Stimulated activated CD4-positive, alpha-beta T cell treated with anti-CD3 and anti-CD28 coated beads, Interleukin-2, amount 100 ng/mL, for 4 hours (primary cell): ENCODE results near the gene TMEM33.

Experiments used
- DNase-seq: peaks from one replicate; pipeline ENCODE4 v3.0.0-alpha.2; 2020; ENCODE audit warnings: low read depth

Gene TMEM33

GRCh38 chr4:41998019-41998418 is 62.8 kb downstream of the TMEM33 start:
- no peak for DNase-seq

DNA sequence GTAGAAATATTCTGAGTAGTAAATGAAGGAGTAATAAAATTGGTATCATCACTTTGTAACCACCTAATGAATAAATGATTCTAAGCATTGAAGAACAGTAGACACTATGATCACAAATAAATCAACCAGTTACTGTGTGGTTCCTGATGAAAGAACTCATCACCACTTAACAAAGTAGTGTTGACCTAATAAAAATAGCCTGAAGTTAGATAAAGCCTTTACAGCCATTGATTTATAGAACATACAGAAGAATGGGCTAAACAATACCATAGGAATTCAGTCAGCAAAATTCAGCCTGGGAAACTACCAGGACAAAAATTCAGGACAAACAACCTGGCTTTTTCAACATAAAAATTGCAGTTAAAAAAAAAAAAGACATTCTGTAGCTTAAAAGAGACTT is 64.1 kb downstream of the TMEM33 start:
- no peak for DNase-seq

DNA sequence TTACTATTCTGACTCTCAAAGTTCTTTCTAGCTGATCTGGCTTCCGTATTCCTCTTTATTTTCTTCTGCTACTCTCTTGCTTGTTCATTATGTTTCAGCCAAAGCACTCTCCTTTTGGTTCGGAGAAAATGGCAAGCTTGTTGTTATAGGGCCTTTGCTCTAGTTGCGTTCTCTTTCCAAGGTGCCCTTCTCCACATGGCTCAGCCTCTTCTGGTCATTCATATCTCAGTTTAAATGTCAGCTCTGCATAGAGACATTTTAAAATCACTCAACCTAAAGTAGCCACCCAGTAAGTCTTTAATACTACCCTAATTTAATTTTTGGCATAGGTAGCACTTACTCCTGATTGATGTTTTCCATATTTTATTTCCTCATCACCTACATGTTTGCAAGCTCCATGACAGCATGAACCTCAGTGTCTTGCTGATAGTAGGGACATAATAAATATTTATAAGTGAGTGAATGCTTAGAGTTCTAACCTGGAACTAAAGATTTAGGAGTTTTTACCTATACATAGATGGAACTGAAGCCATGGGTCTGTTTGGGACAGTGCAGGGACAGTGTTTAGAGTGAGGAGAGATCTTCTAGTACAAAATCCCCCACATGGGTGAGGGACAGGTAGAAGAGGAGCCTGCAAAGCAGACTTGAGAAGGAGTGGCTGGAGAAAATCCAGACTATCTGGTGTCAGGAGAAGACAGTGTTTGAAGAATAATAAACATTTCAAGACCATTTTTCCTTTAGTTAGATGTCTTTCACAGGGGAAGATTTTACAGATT is 73.0 kb downstream of the TMEM33 start:
- DNase-seq = no peak
